Measurements from ENCODE around the gene LEKR1. TPM values are rescaled to one million over a fixed set of nuclear protein-coding genes. Genes with fewer than 3 reads are reported as not detected.
A peak's percentile ranks its signal among the peaks of the same experiment; 100 is the strongest.

LEKR1 gene
- total and polyA plus RNA-seq, 9 of the 15 experiments (the other 6 are each of a cell fraction or from before 2014, with no cell fraction given): 0.76 to 1.8 (median 1.2) TPM

DNA sequence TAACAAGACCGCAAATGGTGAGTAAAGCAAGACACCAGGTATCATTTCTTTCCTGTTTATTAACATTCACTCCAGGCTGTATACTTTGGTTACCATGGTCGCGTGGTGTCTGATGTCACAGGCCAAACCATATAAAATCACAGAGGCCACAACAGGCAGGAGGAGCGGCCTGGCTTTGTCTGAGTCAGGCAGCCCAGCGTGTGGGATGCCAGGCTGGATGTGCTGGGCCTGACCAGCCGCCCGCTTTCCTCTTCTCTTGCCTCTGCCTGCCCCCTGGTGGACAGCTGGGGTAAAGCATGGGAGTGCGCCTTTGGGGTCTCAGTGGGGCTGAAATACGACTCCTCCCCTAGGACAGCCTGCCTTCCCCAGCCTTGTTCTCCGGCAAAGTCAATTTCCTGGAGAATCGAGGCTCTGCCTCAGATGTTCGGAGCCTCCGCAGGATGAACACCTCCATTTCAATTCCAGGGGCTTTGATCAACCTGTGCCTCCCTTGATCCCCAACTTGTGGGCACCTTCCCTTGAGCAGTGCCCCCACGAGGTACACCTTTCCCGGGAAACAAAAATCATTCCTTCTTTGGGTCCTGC is 255.6 kb downstream of the LEKR1 start (continued):
- TF ChIP-seq, protein P1, sequence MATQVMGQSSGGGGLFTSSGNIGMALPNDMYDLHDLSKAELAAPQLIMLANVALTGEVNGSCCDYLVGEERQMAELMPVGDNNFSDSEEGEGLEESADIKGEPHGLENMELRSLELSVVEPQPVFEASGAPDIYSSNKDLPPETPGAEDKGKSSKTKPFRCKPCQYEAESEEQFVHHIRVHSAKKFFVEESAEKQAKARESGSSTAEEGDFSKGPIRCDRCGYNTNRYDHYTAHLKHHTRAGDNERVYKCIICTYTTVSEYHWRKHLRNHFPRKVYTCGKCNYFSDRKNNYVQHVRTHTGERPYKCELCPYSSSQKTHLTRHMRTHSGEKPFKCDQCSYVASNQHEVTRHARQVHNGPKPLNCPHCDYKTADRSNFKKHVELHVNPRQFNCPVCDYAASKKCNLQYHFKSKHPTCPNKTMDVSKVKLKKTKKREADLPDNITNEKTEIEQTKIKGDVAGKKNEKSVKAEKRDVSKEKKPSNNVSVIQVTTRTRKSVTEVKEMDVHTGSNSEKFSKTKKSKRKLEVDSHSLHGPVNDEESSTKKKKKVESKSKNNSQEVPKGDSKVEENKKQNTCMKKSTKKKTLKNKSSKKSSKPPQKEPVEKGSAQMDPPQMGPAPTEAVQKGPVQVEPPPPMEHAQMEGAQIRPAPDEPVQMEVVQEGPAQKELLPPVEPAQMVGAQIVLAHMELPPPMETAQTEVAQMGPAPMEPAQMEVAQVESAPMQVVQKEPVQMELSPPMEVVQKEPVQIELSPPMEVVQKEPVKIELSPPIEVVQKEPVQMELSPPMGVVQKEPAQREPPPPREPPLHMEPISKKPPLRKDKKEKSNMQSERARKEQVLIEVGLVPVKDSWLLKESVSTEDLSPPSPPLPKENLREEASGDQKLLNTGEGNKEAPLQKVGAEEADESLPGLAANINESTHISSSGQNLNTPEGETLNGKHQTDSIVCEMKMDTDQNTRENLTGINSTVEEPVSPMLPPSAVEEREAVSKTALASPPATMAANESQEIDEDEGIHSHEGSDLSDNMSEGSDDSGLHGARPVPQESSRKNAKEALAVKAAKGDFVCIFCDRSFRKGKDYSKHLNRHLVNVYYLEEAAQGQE (IDR thresholded peaks at IDR 0.05; ENCODE audit: borderline replicate concordance): peak; percentile 94
- TF ChIP-seq, protein P1 (CRISPR knock-in tag; IDR thresholded peaks at IDR 0.05; ENCODE audit: low read depth): no peak
- 0 out of 2 replicates have a peak, but pooled peaks have one; percentile 14 for TF ChIP-seq ELF4 (CRISPR knock-in tag; IDR thresholded peaks at IDR 0.05)
- TF ChIP-seq, protein P2, sequence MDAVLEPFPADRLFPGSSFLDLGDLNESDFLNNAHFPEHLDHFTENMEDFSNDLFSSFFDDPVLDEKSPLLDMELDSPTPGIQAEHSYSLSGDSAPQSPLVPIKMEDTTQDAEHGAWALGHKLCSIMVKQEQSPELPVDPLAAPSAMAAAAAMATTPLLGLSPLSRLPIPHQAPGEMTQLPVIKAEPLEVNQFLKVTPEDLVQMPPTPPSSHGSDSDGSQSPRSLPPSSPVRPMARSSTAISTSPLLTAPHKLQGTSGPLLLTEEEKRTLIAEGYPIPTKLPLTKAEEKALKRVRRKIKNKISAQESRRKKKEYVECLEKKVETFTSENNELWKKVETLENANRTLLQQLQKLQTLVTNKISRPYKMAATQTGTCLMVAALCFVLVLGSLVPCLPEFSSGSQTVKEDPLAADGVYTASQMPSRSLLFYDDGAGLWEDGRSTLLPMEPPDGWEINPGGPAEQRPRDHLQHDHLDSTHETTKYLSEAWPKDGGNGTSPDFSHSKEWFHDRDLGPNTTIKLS (IDR thresholded peaks at IDR 0.05; ENCODE audit: borderline replicate concordance, low read depth): no peak
- TF ChIP-seq, protein P3, sequence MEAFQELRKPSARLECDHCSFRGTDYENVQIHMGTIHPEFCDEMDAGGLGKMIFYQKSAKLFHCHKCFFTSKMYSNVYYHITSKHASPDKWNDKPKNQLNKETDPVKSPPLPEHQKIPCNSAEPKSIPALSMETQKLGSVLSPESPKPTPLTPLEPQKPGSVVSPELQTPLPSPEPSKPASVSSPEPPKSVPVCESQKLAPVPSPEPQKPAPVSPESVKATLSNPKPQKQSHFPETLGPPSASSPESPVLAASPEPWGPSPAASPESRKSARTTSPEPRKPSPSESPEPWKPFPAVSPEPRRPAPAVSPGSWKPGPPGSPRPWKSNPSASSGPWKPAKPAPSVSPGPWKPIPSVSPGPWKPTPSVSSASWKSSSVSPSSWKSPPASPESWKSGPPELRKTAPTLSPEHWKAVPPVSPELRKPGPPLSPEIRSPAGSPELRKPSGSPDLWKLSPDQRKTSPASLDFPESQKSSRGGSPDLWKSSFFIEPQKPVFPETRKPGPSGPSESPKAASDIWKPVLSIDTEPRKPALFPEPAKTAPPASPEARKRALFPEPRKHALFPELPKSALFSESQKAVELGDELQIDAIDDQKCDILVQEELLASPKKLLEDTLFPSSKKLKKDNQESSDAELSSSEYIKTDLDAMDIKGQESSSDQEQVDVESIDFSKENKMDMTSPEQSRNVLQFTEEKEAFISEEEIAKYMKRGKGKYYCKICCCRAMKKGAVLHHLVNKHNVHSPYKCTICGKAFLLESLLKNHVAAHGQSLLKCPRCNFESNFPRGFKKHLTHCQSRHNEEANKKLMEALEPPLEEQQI (IDR thresholded peaks at IDR 0.05): no peak
- TF ChIP-seq, protein P4, sequence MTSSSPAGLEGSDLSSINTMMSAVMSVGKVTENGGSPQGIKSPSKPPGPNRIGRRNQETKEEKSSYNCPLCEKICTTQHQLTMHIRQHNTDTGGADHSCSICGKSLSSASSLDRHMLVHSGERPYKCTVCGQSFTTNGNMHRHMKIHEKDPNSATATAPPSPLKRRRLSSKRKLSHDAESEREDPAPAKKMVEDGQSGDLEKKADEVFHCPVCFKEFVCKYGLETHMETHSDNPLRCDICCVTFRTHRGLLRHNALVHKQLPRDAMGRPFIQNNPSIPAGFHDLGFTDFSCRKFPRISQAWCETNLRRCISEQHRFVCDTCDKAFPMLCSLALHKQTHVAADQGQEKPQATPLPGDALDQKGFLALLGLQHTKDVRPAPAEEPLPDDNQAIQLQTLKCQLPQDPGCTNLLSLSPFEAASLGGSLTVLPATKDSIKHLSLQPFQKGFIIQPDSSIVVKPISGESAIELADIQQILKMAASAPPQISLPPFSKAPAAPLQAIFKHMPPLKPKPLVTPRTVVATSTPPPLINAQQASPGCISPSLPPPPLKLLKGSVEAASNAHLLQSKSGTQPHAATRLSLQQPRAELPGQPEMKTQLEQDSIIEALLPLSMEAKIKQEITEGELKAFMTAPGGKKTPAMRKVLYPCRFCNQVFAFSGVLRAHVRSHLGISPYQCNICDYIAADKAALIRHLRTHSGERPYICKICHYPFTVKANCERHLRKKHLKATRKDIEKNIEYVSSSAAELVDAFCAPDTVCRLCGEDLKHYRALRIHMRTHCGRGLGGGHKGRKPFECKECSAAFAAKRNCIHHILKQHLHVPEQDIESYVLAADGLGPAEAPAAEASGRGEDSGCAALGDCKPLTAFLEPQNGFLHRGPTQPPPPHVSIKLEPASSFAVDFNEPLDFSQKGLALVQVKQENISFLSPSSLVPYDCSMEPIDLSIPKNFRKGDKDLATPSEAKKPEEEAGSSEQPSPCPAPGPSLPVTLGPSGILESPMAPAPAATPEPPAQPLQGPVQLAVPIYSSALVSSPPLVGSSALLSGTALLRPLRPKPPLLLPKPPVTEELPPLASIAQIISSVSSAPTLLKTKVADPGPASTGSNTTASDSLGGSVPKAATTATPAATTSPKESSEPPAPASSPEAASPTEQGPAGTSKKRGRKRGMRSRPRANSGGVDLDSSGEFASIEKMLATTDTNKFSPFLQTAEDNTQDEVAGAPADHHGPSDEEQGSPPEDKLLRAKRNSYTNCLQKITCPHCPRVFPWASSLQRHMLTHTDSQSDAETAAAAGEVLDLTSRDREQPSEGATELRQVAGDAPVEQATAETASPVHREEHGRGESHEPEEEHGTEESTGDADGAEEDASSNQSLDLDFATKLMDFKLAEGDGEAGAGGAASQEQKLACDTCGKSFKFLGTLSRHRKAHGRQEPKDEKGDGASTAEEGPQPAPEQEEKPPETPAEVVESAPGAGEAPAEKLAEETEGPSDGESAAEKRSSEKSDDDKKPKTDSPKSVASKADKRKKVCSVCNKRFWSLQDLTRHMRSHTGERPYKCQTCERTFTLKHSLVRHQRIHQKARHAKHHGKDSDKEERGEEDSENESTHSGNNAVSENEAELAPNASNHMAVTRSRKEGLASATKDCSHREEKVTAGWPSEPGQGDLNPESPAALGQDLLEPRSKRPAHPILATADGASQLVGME (CRISPR knock-in tag; IDR thresholded peaks at IDR 0.05): peak; percentile 60; the same call in 1 of the 2 replicates
- 0 out of 2 replicates have a peak, but pooled peaks have one; percentile 43 for TF ChIP-seq SOX6 (IDR thresholded peaks at IDR 0.05)

Data from K562 (cell line).